GM18868 (cell line): ENCODE measurements around the gene TMPRSS9.
"Not testable (repeated sequence)": the region's sequence is repeated elsewhere in the genome, so short reads cannot be mapped to it uniquely, and the experiment has no call there.

Source experiments
- ATAC-seq: cut with Tn5 transposase; IDR thresholded peaks from one replicate; pipeline ENCODE4 v1.9.1; 2021; ENCODE audit warnings: mild to moderate bottlenecking, moderate library complexity; ENCODE audit not compliant: unreplicated experiment

TMPRSS9 gene

DNA sequence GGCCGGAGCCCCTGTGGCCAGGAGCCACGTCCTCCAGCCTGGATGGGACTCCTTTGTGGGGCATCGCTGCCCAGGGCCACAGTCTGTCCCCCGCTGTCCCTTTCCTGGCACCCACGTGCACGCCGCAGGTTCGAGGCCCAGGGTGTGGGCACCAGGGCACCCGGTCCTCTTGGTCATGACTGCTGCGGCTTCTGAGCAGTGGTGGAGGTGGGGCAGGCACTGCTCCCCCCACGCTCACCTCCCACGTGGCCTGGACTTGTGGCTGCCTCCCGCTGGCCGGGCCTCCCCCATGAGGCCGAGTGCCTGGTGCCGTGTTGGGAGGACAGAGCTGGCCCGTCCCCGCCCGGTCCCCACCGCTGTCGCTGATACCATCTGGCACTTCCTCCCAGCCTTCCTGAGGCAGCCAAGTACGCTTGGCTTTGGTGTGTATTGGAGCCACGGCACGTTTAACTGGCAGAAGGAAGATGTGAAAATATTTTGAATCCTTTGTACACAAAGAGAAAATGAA is 18.8 kb upstream of the TMPRSS9 start:
- no peak for ATAC-seq

DNA sequence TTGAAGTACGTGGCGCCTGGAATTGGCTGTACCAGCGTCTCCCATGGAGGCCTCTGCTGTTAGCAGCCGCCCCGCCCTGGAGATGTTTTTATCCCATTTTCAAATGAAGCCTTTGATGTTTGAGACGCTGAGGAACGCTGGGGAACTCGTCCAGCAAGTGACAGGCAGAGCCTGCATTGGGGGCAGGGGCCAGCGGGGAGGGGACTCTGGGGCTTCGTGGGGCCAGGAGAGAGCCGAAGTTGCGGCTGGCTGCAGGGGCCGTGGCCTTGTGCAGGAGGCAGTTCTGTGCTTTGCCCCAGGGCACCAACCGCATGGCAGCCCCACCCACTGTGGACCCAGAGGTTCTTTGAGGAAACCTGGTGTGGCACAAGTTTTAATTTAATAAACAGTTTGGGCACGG is 18.1 kb upstream of the TMPRSS9 start:
- ATAC-seq = no peak

DNA sequence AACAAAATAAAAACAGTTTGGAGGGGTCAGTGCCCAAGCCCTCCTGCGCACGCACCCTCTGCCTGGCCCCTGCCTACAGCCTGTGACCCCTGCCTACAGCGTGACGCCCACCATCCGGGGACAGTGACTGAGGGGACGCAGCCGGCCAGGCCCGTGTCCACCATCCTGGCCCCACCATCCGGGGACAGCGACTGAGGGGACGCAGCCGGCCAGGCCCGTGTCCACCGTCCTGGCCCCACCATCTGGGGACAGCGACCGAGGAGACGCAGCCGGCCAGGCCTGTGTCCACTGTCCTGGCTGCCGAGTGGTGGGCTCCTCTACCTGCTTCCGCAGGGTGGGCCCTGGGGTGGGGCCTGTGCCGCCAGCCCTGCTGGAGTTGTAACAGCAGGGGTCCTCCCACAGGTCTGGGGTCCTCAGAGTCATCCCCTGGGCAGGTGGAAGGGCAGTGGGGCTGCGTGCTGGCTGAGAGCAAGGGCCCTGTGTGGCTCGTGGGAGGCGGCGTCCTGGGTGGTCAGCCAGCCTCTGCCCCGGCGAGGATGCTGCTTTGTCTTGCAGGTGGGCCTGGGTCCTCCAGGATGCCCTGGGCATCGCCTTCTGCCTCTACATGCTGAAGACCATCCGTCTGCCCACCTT is 17.3 kb upstream of the TMPRSS9 start:
- no peak for ATAC-seq

DNA sequence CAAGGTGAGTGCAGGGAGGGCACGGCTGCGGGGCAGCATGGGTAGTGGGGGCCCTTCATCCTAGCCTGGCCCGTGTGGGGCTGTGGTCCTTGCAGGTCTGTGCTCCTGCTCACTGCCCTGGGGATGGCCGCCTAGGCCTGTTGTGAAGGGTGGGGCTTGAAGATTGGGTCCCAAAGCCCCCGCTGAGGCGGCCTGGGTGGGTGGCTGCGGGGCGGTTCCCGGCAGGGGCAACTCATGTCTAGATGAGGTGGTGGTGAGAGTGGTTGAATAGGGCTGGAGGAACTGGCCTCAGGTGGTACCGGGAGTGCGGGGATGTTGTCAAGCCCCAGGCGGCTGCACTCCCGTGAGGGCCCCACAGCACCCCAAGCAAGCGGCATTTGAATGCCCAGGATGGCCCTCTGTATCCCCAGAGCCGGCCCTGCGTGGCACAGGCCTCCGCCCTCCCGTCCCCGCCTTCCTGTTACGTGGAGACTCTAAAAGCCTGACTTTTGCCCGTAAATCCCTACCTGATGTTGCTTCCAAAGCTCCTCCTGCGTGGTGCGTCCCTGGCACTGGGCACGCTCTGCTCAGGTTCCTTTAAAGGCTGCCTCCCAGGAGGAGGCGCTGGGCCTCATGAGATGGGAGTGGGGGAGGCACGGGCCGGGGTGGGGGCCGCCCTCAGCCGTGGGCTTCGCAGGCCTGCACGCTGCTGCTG is 16.6 kb upstream of the TMPRSS9 start:
- no peak for ATAC-seq

DNA sequence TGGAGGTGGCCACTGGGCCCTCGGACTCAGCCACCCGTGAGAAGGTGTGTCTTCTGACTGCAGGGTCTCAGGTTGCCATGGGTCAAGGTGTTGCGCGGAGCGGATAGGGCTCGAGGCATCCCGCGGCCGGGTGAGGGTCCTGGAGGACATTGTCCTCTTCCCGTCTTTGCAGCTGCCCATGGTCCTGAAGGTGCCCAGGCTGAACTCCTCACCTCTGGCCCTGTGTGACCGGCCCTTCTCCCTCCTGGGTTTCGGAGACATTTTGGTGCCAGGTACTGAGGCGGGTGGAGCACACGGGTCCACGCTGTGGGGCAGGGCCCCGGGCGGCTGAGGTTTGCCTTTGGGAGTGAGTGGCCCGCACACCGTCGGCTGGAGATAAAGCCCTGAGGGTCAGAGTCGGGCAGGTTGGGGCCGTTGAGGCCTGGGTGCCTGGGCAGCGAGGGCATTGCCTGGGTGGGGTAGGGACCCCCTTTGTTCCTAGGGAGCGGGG is 15.6 kb upstream of the TMPRSS9 start:
- ATAC-seq = no peak

DNA sequence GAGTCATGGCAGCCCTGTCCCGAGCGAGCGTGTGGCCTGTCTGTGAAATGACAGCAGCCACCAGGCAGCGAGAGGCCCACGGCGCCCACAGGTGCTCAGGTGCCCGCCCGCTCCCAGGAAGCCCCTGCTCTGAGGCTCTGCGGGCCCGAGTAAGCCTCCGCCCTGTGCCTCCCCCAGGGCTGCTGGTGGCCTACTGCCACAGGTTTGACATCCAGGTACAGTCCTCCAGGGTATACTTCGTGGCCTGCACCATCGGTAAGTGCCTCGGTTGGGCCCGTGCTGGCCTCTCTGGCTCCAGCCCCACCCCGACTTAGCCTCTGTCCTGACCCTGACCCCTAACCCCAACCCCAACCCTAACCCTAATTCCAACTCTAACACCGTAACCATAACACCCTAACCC is 15.0 kb upstream of the TMPRSS9 start:
- no peak for ATAC-seq

DNA sequence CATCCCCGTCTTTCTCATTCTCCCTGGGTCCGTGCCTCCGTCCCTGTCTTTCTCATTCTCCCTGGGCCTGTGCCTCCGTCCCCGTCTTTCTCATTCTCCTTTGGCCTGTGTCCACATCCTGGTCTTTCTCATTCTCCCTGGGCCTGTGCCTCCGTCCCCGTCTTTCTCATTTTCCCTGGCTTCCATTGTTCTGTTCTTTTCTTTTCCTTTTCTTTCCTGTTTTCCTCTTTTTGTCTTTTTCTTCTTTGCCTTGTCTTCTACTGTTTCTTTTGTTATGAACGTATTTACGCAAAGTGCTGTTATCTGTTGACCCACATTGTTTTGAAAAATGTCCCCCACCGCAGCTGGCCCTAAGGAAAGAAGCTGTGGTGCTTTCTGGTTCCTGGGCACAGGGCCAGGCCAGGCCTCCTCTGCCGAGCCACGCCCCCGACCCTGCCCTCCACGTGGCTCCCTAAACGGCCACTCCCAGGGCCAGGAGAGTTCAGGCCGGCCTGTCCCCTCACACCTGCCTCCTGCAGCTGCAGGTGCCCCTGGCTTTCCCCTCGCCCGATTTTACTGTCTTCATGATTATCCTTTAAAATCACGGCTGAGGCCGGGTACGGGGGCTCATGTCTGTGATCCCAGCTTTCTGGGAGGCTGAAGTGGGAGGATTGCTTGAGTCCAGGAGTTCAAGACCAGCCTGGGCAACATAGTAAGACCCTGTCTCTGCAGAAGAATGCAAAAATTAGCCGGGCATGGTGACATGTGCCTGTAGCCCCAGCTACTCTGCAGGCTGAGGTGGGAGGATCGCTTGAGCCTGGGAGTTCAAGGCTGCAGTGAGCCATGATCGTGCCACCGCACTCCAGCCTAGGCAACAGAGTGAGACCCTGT is 14.0 kb upstream of the TMPRSS9 start:
- ATAC-seq = no peak

DNA sequence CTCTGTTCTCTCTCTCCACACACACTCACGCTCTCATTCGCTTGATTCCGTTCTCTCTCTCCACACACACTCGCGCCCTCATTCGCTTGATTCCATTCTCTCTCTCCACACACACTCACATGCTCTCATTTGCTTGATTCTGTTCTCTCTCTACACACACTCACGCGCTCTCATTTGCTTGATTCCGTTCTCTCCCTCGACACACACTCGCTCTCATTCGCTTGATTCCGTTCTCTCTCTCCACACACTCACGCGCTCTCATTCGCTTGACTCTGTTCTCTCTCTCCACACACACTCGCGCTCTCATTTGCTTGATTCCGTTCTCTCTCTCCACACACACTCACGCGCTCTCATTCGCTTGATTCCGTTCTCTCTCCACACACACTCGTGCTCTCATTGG is 10.2 kb upstream of the TMPRSS9 start:
- ATAC-seq = not testable (repeated sequence)

DNA sequence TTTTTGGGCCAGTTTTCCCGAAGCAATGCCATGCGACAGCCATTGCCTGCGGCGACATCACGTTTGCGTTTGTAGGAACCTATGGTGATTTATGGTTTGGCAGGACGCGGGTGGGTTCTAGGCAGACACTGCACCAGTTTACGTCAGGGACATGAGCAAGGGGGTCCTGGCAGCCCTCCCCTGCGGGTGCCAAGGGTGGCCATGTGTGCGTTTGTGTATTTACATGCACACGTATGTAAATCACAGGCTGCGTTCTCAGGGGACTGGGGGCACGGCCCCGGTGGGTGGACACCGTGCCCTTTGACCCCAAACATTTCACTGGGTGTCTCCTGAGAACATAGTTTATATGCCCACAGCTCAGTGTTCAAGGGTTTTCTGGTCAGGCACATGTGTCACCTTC is 9.4 kb upstream of the TMPRSS9 start:
- no peak for ATAC-seq

DNA sequence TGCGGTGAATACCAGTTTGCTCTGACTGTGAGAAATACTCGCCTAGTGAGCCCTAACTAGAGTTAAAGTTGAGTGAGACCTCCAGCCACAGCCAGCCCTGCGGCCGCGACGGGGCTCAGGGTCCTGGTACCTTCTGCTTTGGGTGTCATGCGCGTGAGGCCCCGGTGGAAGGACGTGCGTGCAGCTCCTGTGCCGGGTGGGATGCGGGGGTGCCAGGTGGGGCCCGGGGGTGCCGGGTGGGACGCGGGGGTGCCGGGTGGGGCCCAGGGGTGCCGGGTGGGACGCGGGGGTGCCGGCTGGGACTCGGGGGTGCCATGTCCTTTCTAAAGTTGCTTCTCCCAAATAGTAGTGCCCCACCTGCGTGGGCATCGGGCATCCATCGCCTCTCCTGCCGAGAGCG is 8.5 kb upstream of the TMPRSS9 start:
- no peak for ATAC-seq

DNA sequence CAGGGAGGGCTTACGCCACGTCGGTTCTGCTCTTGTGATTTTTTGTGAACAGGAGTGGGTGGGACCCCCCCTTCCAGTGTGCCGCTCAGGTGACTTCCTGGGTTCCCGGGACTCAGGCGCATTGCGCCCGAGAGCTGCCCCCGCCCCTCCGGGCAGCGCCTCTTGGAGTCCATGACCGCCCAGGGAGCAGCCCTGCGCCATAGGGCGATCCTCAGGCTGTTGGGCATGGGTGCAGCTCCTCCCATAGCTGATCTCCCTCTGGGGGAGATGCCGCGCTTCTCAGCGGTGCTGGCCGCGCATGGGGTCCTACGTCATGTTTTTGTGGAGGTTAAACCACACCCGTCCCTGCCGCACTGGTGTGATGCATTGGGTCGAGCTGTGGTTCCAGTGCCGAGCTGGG is 7.9 kb upstream of the TMPRSS9 start:
- no peak for ATAC-seq

DNA sequence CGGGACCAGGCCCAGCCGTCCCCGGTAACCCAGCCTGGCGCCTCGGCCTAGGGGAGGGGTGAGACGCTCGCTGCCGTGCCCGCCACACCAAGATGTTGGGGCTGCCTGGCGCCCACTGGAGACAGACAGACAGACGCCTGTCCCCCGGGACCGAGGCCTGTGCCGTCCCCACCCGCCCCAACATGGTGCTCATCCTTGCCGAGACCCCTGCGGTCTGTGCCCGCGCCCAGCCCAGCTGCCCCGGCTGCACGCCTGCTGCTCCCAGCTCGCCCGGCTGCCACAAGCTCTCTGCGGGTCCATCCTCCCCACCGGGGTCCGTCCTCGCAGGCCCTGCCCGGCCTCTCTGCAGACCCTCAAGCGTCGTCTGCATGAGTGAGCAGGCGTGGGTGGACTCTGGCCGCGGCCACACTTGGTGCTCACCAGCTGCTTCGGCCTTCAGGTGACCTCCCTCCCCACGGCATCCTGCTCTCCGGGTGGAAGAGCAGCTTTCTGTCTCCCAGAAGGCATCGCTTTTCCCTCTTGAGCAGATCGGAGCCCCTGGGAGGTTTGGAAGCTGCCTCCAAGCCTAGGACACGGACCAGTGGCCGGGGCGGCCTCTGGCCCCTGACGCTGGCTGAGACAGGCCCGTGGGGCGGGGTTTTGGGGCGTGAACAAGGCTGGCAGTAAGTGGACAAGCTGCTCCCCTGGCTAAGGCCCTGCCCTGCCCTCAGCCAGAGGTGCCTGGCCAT is 6.7 kb upstream of the TMPRSS9 start:
- ATAC-seq = no peak

DNA sequence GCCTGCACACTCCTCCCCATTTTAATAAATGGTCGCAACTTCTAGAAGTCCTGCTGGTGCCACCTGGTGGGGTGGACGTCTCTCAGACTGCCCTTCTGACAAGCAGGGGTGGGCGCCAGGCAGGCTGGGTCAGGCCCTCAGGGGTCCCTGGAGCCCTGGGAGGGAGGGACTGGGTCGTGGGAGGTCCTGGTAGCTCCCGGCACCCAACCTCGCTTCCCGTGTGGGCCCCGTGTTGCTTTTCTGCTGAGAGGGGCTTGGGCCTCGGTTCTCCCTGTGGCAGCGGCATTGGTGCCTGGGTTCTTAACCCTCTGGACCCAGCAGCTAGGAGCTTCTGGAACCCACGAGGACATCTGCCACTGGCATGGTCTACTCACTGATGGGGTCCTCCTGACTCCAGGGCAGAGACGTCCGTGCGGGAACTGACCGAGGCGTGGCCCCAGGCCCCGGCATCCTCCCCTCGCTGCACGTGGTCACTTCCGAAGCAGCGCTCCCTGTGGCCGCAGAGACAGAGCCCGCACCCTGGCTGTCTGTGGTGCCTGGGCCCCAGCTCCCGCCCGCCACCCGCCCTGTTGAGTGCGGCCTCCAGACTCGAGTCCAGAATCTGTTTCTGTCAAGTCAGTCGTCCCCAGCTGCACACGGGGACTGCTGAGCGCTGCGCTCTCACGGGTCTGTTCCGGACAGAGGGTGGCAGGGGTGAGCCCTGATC is 6.0 kb upstream of the TMPRSS9 start:
- ATAC-seq = no peak

DNA sequence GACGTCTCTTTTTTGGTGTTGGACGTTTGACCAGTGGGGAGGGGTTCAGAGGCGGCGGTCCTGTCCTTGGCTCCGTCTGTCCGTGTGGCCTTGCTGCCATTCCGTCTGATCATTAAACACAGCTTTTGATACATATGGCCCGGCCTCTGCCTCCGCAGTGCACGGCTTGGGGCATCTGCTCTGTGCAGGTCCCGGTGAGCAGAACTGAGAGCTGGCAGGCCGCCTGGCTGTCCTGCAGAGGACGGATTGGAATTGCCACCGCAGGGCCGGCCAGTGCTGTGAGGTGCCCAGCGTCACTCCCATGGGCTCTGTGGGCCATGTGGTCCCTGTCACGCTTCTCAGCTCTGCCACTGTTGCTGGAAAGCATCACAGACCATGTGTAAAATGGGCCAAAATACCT is 5.4 kb upstream of the TMPRSS9 start:
- no peak for ATAC-seq

DNA sequence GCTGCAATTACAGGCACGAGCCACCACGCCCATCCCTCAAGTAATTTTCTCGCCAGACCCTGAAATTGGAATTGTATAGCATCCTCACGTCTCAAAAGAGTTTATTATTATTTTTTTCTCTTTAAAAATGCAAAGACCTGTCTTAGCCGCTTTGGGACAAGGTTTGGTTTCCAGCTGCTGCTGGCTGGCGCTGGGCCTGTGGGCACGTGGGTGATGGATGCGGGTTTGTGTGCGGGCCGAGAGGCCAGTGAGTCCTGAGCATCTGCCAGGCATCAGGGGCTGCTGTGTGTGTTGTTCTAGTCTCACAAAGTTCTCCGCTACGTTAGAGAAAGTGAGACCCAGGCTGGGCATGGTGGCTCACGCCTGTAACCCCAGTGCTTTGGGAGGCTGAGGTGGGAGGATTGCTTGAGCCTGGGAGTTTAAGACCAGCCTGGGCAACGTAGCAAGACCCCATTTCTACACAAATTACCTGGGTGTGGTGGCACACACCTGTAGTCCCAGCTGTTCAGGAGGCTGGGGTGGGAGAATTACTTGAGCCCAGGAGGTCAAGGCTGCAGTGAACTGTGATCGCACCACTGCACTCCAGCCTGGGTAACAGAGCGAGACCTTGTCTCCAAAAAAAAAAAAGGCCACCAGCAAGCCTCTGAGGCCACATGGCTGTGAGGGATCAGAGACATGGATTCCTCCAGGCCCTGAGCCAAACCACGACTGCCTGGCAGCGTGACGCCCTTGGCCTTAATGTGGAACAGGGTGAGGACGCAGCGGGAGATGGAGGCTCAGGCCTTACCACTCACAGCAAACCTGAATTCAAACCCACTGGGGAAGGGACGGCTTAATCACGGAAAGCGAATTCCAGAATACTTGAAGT is 4.7 kb upstream of the TMPRSS9 start:
- ATAC-seq = no peak

DNA sequence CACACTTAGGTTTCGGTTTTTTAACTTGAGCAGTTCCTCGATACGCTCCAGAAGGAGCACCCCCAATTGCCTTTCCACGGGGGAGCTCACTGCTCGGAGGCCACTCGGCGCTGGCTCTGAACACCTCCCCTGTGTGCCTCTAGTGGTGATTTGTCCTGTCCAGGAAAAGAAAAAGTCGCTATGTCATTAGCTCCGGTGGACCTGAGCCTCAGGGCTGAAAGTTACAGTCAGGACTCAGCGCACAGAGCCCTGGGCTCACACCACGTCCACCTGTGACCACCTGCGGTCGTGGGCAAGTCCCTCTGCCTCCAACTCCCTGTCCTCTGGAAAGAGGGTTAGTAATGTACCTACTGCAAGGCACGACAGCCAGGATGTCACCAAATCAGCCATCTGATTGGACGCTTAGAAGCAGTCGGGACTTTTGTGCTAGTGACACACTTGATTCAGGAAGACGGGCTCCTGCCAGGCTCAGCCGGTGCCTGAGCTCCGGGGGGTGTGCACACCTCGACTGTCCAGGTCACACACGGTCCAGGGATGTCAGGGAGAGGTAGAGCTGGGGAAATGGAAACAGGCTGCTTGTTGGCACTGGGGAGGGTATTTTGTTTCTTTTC is 3.9 kb upstream of the TMPRSS9 start:
- no peak for ATAC-seq

DNA sequence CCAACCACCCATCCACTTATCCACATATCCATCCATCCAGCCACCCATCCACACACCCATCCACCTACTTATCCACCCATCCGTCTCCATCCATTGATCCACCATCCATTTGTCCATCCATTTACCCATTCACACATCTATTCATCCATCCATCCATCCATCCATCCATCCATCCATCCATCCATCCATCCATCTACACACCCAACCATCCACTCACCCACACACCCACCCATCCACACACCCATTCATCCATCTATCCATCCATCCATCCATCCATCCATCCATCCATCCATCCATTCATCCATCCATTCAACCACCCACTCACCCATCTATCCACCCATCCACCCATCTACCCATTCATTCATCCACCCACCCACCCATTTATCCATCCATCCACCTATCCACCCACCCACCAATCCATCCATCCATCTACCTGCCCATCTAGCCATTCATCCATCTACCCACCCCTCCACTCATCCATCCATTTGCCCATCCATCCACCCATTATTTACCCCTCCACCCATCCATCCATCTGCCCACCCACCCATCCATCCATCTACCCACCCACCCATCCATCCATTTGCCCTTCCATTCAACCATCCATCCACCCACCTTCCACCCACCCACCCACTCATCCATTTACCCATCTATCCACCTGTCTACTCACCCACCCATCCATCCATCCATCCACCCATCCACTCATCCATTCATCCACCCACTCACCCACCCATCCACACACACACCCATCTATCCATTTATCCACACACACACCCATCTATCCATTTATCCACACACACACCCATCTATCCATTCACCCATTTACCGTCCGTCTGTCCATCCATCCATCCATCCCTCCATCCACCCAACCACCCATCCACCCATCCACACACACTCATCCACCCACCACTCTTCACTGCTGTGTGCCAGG is 2.5 kb upstream of the TMPRSS9 start:
- ATAC-seq = no peak
